NCI-H446 treated with DMSO at 0.1 percent for 48 hours (cell line): ENCODE results near the gene VMAC.

Experiments
- DNase-seq: peaks from one replicate; lab custom pipeline; 2025; lab: John Stamatoyannopoulos, UW

The VMAC gene

GRCh38 chr19:5953030-5953589 lies 48.4 kb downstream of the VMAC start:
- no peak for DNase-seq

- DNase-seq = no peak
Observed at GRCh38 chr19:5953680-5954213, 49.1 kb downstream of the VMAC start.

GRCh38 chr19:5954293-5954692 lies 49.6 kb downstream of the VMAC start:
- DNase-seq = no peak

GRCh38 chr19:5955636-5955935 lies 50.9 kb downstream of the VMAC start:
- no peak for DNase-seq

- no peak for DNase-seq
Observed at GRCh38 chr19:5956323-5956722, 51.7 kb downstream of the VMAC start.

GRCh38 chr19:5956728-5957127 lies 52.1 kb downstream of the VMAC start:
- DNase-seq = no peak

GRCh38 chr19:5957170-5957569 lies 52.5 kb downstream of the VMAC start:
- no peak for DNase-seq

- DNase-seq = no peak
Observed at GRCh38 chr19:5958074-5958850, 53.6 kb downstream of the VMAC start.

GRCh38 chr19:5958851-5959122 lies 54.1 kb downstream of the VMAC start:
- DNase-seq = no peak

GRCh38 chr19:5959260-5960004 lies 54.8 kb downstream of the VMAC start:
- DNase-seq = no peak
